ENCODE results near the gene FBXO11. TPM values are rescaled to one million over a fixed set of nuclear protein-coding genes. Genes with fewer than 3 reads are reported as not detected.

FBXO11 gene
- polyA plus RNA-seq, 1 donor (not counting 4 experiments of a cell fraction or from before 2014, with no cell fraction given), result 45.5 TPM

GRCh38 chr2:47822518-47822917 lies 83.8 kb downstream of the FBXO11 start:
- no peaks in the 10 kb centered on the region for H4K20me1 ChIP-seq (ENCODE audit: control insufficient read depth, extremely low read depth, insufficient read depth, low read length)
- dilution Hi-C loops (cut with MboI; ENCODE audit: extremely low pct_ligation_motif_present, low sequenced_read_pairs), result no loop called here
- DNase-seq (ENCODE audit: low read depth, low spot score), result no peak
- no peaks in the 10 kb centered on the region for H3K27me3 ChIP-seq (ENCODE audit: control insufficient read depth, extremely low read depth, insufficient read depth, low read length)
- H3K4me1 ChIP-seq (ENCODE audit: control insufficient read depth, extremely low read depth, insufficient read depth, low read length), result no peaks in the 10 kb centered on the region
- no peak for FAIRE-seq
- TF ChIP-seq CTCF (optimal IDR thresholded peaks at IDR 0.05 in 1 of 3, IDR thresholded peaks at IDR 0.05 in 1 of 3, conservative IDR thresholded peaks at IDR 0.05 in 1 of 3; ENCODE audit: extremely low read depth in 1 of 3, insufficient read depth in 2 of 3, low read length in 3 of 3) (no peak), EZH2 (IDR thresholded peaks at IDR 0.05; ENCODE audit: low read length) (no peak)
- no peak overlapping the region for H3K9ac ChIP-seq (ENCODE audit: control insufficient read depth, extremely low read depth, insufficient read depth, low read length)
- H3K79me2 ChIP-seq (ENCODE audit: control insufficient read depth, insufficient read depth, low read length), result no peaks in the 10 kb centered on the region
- H3K36me3 ChIP-seq (ENCODE audit: control insufficient read depth in 2 of 2, extremely low read depth in 1 of 2, insufficient read depth in 2 of 2, low read length in 2 of 2), result peaks cover 11 to 27% of the 10 kb centered on the region in 2 experiments
- no peak overlapping the region for H2AFZ ChIP-seq (ENCODE audit: control insufficient read depth, low read length)
- no peak overlapping the region for H3K4me2 ChIP-seq (ENCODE audit: control insufficient read depth, extremely low read depth, insufficient read depth, low read depth, low read length)
- H3K4me3 ChIP-seq (ENCODE audit: control insufficient read depth in 2 of 3, extremely low read depth in 1 of 3, insufficient read depth in 2 of 3, low read depth in 1 of 3, low read length in 3 of 3), result no peak overlapping the region
- no peak overlapping the region for H3K27ac ChIP-seq (ENCODE audit: control insufficient read depth, insufficient read depth, low read length)
- H3K9me3 ChIP-seq (ENCODE audit: control insufficient read depth, low read depth, low read length), result no peaks in the 10 kb centered on the region
- H3K9me1 ChIP-seq (ENCODE audit: control insufficient read depth, extremely low read depth, insufficient read depth, low read length), result no peaks in the 10 kb centered on the region

- Histone ChIP-seq H3K4me3 (ENCODE audit: control insufficient read depth in 2 of 3, extremely low read depth in 1 of 3, insufficient read depth in 2 of 3, low read depth in 1 of 3, low read length in 3 of 3) (no peak overlapping the region), H2AFZ (ENCODE audit: control insufficient read depth, low read length) (no peak overlapping the region), H3K4me1 (ENCODE audit: control insufficient read depth, extremely low read depth, insufficient read depth, low read length) (no peaks in the 10 kb centered on the region), H3K27me3 (ENCODE audit: control insufficient read depth, extremely low read depth, insufficient read depth, low read length) (no peaks in the 10 kb centered on the region), H3K36me3 (ENCODE audit: control insufficient read depth in 2 of 2, extremely low read depth in 1 of 2, insufficient read depth in 2 of 2, low read length in 2 of 2) (peaks cover 17 to 29% of the 10 kb centered on the region in 2 experiments), H3K79me2 (ENCODE audit: control insufficient read depth, insufficient read depth, low read length) (no peaks in the 10 kb centered on the region), H3K9ac (ENCODE audit: control insufficient read depth, extremely low read depth, insufficient read depth, low read length) (no peak overlapping the region), H3K9me1 (ENCODE audit: control insufficient read depth, extremely low read depth, insufficient read depth, low read length) (no peaks in the 10 kb centered on the region), H3K27ac (ENCODE audit: control insufficient read depth, insufficient read depth, low read length) (no peak overlapping the region), H4K20me1 (ENCODE audit: control insufficient read depth, extremely low read depth, insufficient read depth, low read length) (no peaks in the 10 kb centered on the region), H3K9me3 (ENCODE audit: control insufficient read depth, low read depth, low read length) (no peaks in the 10 kb centered on the region), H3K4me2 (ENCODE audit: control insufficient read depth, extremely low read depth, insufficient read depth, low read depth, low read length) (no peak overlapping the region)
- TF ChIP-seq CTCF (optimal IDR thresholded peaks at IDR 0.05 in 1 of 3, IDR thresholded peaks at IDR 0.05 in 1 of 3, conservative IDR thresholded peaks at IDR 0.05 in 1 of 3; ENCODE audit: extremely low read depth in 1 of 3, insufficient read depth in 2 of 3, low read length in 3 of 3) (no peak), EZH2 (IDR thresholded peaks at IDR 0.05; ENCODE audit: low read length) (no peak)
- dilution Hi-C loops (cut with MboI; ENCODE audit: extremely low pct_ligation_motif_present, low sequenced_read_pairs), result no loop called here
- DNase-seq (ENCODE audit: low read depth, low spot score) (no peak), FAIRE-seq (no peak)
Observed at GRCh38 chr2:47819834-47820233, 86.5 kb downstream of the FBXO11 start.
